Astrocyte (in vitro differentiated cells and primary cell): Measurements from ENCODE around the gene SNAPIN. TPM values are rescaled to one million over a fixed set of nuclear protein-coding genes. Genes with fewer than 3 reads are reported as not detected.

Experiments used
- DNase-seq: peaks from one replicate; pipeline ENCODE4 v3.0.0-alpha.2; 2010; ENCODE audit warnings: low read depth
- FAIRE-seq: peaks from 2 replicates; lab custom pipeline; 2011; peaks lifted over from hg19 to GRCh38; lab: Jason Lieb, UNC
- H2AFZ ChIP-seq: 2 replicates; pipeline ENCODE4 v1.6.0; 2012; ENCODE audit warnings: low read depth, low read length, inconsistent platforms
- H3K27ac ChIP-seq: 2 replicates; pipeline ENCODE4 v1.5.1; 2011; ENCODE audit warnings: low read depth, low read length, inconsistent platforms
- H3K27me3 ChIP-seq: 2 replicates; pipeline ENCODE4 v1.6.0; 2011; ENCODE audit warnings: low read length, inconsistent platforms; ENCODE audit not compliant: insufficient read depth
- H3K36me3 ChIP-seq: 2 replicates; pipeline ENCODE4 v1.5.1; 2011; ENCODE audit warnings: low read length, inconsistent platforms; ENCODE audit not compliant: insufficient read depth
- H3K4me1 ChIP-seq: 2 replicates; pipeline ENCODE4 v1.5.1; 2011; ENCODE audit warnings: low read length, inconsistent platforms; ENCODE audit not compliant: insufficient read depth
- H3K4me2 ChIP-seq: 2 replicates; pipeline ENCODE4 v1.6.0; 2012; ENCODE audit warnings: low read length, inconsistent platforms
- H3K4me3 ChIP-seq: 2 replicates; pipeline ENCODE4 v1.5.1; 2011; ENCODE audit warnings: low read depth, mild to moderate bottlenecking, low read length, inconsistent platforms; ENCODE audit not compliant: insufficient read depth
- H3K79me2 ChIP-seq: 2 replicates; pipeline ENCODE4 v1.6.0; 2012; ENCODE audit warnings: mild to moderate bottlenecking, low read length, inconsistent platforms; ENCODE audit not compliant: insufficient read depth
- H3K9ac ChIP-seq: 2 replicates; pipeline ENCODE4 v1.6.0; 2012; ENCODE audit warnings: mild to moderate bottlenecking, low read length, inconsistent platforms
- H3K9me3 ChIP-seq: 2 replicates; pipeline ENCODE4 v1.5.1; 2012; ENCODE audit warnings: low read depth, mild to moderate bottlenecking, low read length, inconsistent platforms; ENCODE audit not compliant: insufficient read depth
- H4K20me1 ChIP-seq: 2 replicates; pipeline ENCODE4 v1.6.0; 2012; ENCODE audit warnings: low read length, inconsistent platforms; ENCODE audit not compliant: insufficient read depth
- H3K27ac Mint-ChIP-seq: one replicate; pipeline ENCODE4 v1.8.0; 2021; ENCODE audit warnings: mild to moderate bottlenecking, mixed read lengths; ENCODE audit not compliant: unreplicated experiment
- H3K27me3 Mint-ChIP-seq: one replicate; pipeline ENCODE4 v1.8.0; 2021; ENCODE audit warnings: low read depth, mixed read lengths; ENCODE audit not compliant: unreplicated experiment
- H3K36me3 Mint-ChIP-seq: one replicate; pipeline ENCODE4 v1.8.0; 2021; ENCODE audit warnings: low read depth, mixed read lengths; ENCODE audit not compliant: unreplicated experiment
- H3K4me1 Mint-ChIP-seq: one replicate; pipeline ENCODE4 v1.8.0; 2021; ENCODE audit warnings: low read depth, mixed read lengths; ENCODE audit not compliant: unreplicated experiment
- H3K4me3 Mint-ChIP-seq: one replicate; pipeline ENCODE4 v1.8.0; 2021; ENCODE audit warnings: mild to moderate bottlenecking, moderate library complexity, mixed read lengths; ENCODE audit not compliant: unreplicated experiment
- H3K9me3 Mint-ChIP-seq: one replicate; pipeline ENCODE4 v1.8.0; 2021; ENCODE audit warnings: mild to moderate bottlenecking, mixed read lengths; ENCODE audit not compliant: unreplicated experiment
- CTCF ChIP-seq: IDR thresholded peaks from 2 replicates; pipeline ENCODE4 v1.5.1; 2011; ENCODE audit warnings: low read depth, mild to moderate bottlenecking, inconsistent platforms, low read length, moderate library complexity; ENCODE audit not compliant: insufficient read depth
- EZH2 ChIP-seq: IDR thresholded peaks from 2 replicates; pipeline ENCODE4 v1.6.1; 2012; ENCODE audit warnings: mild to moderate bottlenecking, low read length, inconsistent platforms; ENCODE audit not compliant: insufficient read depth
- total RNA-seq: library from RNA; stranded (reverse); gene quantifications from 2 replicates; pipeline ENCODE4 v1.2.1, GENCODE V29; 2021

The SNAPIN gene
- total RNA-seq, 1 donor from 2014 or later = 31.3 TPM

- Mint-ChIP-seq H3K9me3 (no peaks in the 10 kb centered on the region), H3K4me1 (peaks cover 16% of the 10 kb centered on the region), H3K27me3 (no peaks in the 10 kb centered on the region), H3K27ac (no peak overlapping the region), H3K4me3 (no peak overlapping the region), H3K36me3 (no peaks in the 10 kb centered on the region)
- FAIRE-seq = no peak
- Histone ChIP-seq H3K27me3 (no peaks in the 10 kb centered on the region), H3K36me3 (no peaks in the 10 kb centered on the region), H3K4me3 (no peak overlapping the region), H3K27ac (no peak overlapping the region), H3K9ac (no peak overlapping the region), H3K4me1 (peaks cover 6% of the 10 kb centered on the region), H4K20me1 (no peaks in the 10 kb centered on the region), H2AFZ (no peak overlapping the region), H3K79me2 (no peaks in the 10 kb centered on the region), H3K4me2 (no peak overlapping the region), H3K9me3 (no peaks in the 10 kb centered on the region)
- DNase-seq = no peak
- TF ChIP-seq CTCF (no peak), EZH2 (no peak)
Observed at GRCh38 chr1:153699768-153700167, 41.3 kb downstream of the SNAPIN start.

DNA sequence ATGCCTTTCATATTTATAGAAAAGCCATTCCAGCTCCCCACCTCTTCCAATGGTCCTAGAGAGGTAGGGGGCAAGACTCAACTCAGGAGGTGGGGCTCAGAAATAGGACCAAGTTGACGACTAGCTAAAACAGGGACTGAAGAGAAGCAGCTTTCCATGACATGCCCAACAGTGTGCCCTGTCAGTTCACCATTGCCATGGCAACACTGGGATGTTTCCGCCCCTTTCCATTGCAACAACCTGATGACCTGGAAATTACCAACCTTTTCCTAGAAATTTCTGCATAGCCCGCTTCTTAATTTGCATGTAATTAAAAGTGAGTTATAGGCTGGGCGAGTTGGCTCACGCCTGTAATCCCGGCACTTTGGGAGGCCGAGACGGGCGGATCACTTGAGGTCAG is 47.0 kb downstream of the SNAPIN start:
- H3K27ac Mint-ChIP-seq = no peak overlapping the region
- FAIRE-seq (no peak), DNase-seq (no peak)
- H3K27me3 ChIP-seq = no peaks in the 10 kb centered on the region
- H3K4me3 Mint-ChIP-seq = no peak overlapping the region
- no peak for TF ChIP-seq CTCF
- TF ChIP-seq EZH2 = no peak
- no peaks in the 10 kb centered on the region for H3K79me2 ChIP-seq
- no peaks in the 10 kb centered on the region for H3K36me3 ChIP-seq
- no peaks in the 10 kb centered on the region for H3K9me3 ChIP-seq
- no peak overlapping the region for H3K4me3 ChIP-seq
- no peaks in the 10 kb centered on the region for H3K36me3 Mint-ChIP-seq
- H3K4me1 Mint-ChIP-seq = peaks cover 1% of the 10 kb centered on the region
- no peaks in the 10 kb centered on the region for H4K20me1 ChIP-seq
- no peak overlapping the region for H3K4me2 ChIP-seq
- no peak overlapping the region for H3K27ac ChIP-seq
- no peaks in the 10 kb centered on the region for H3K9me3 Mint-ChIP-seq
- no peaks in the 10 kb centered on the region for H3K27me3 Mint-ChIP-seq
- no peak overlapping the region for H2AFZ ChIP-seq
- H3K4me1 ChIP-seq = no peaks in the 10 kb centered on the region
- H3K9ac ChIP-seq = no peak overlapping the region

GRCh38 chr1:153711026-153711425 is 52.5 kb downstream of the SNAPIN start:
- Mint-ChIP-seq H3K27me3 (peaks cover 5% of the 10 kb centered on the region), H3K27ac (no peak overlapping the region)
- FAIRE-seq = no peak

More at GRCh38 chr1:153711026-153711425, 52.5 kb downstream of the SNAPIN start:
- Histone ChIP-seq H2AFZ (no peak overlapping the region), H4K20me1 (no peaks in the 10 kb centered on the region), H3K9ac (no peak overlapping the region), H3K27me3 (no peaks in the 10 kb centered on the region), H3K4me1 (no peaks in the 10 kb centered on the region), H3K4me3 (no peak overlapping the region), H3K4me2 (no peak overlapping the region), H3K36me3 (no peaks in the 10 kb centered on the region), H3K27ac (no peak overlapping the region), H3K79me2 (no peaks in the 10 kb centered on the region), H3K9me3 (no peaks in the 10 kb centered on the region)
- TF ChIP-seq EZH2 (no peak), CTCF (no peak)
- Mint-ChIP-seq H3K4me3 (no peak overlapping the region), H3K9me3 (no peaks in the 10 kb centered on the region), H3K4me1 (peaks cover 1% of the 10 kb centered on the region), H3K36me3 (no peaks in the 10 kb centered on the region)
- no peak for DNase-seq
